Stimulated activated CD8-positive, alpha-beta memory T cell treated with anti-CD3 and anti-CD28 coated beads, Interleukin-4, amount 100 ng/mL, for 48 hours (primary cell): ENCODE data around the gene LRRC2.
"Not testable (repeated sequence)": the region's sequence is repeated elsewhere in the genome, so short reads cannot be mapped to it uniquely, and the experiment has no call there.

Source experiments
- DNase-seq: peaks from one replicate; pipeline ENCODE4 v3.0.0-alpha.2; 2020

The LRRC2 gene

GRCh38 chr3:46494491-46494890, 71.6 kb downstream of the LRRC2 start:
- not testable (repeated sequence) for DNase-seq

- no peak for DNase-seq
Measured at GRCh38 chr3:46492890-46493547, 73.1 kb downstream of the LRRC2 start.

- no peak for DNase-seq
Measured at GRCh38 chr3:46491089-46492070, 74.7 kb downstream of the LRRC2 start.

- DNase-seq = no peak
Measured at GRCh38 chr3:46490338-46491084, 75.6 kb downstream of the LRRC2 start.

- DNase-seq = no peak
Measured at GRCh38 chr3:46489875-46490274, 76.2 kb downstream of the LRRC2 start.

GRCh38 chr3:46489381-46489780, 76.7 kb downstream of the LRRC2 start:
- no peak for DNase-seq

- peak; percentile 96 for DNase-seq
Measured at GRCh38 chr3:46488735-46489361, 77.3 kb downstream of the LRRC2 start.

- DNase-seq = no peak
Measured at GRCh38 chr3:46485779-46486175, 80.3 kb downstream of the LRRC2 start.

GRCh38 chr3:46484911-46485778, 81.0 kb downstream of the LRRC2 start:
- no peak for DNase-seq

GRCh38 chr3:46484388-46484787, 81.7 kb downstream of the LRRC2 start:
- no peak for DNase-seq

GRCh38 chr3:46483825-46484224, 82.3 kb downstream of the LRRC2 start:
- DNase-seq = no peak

- DNase-seq = no peak
Measured at GRCh38 chr3:46482632-46483350, 83.3 kb downstream of the LRRC2 start.

- no peak for DNase-seq
Measured at GRCh38 chr3:46481636-46482035, 84.5 kb downstream of the LRRC2 start.

- DNase-seq = no peak
Measured at GRCh38 chr3:46480491-46481195, 85.5 kb downstream of the LRRC2 start.

GRCh38 chr3:46479696-46480095, 86.4 kb downstream of the LRRC2 start:
- DNase-seq = no peak

GRCh38 chr3:46479021-46479420, 87.1 kb downstream of the LRRC2 start:
- DNase-seq = no peak

- no peak for DNase-seq
Measured at GRCh38 chr3:46478341-46478740, 87.8 kb downstream of the LRRC2 start.

GRCh38 chr3:46477756-46478155, 88.3 kb downstream of the LRRC2 start:
- no peak for DNase-seq

GRCh38 chr3:46477145-46477544, 89.0 kb downstream of the LRRC2 start:
- no peak for DNase-seq

- DNase-seq = no peak
Measured at GRCh38 chr3:46472736-46473135, 93.4 kb downstream of the LRRC2 start.
